DMS153 treated with DMSO at 0.1 percent for 48 hours (cell line): ENCODE measurements around the gene VOPP1.
"Not testable (repeated sequence)": the region's sequence is repeated elsewhere in the genome, so short reads cannot be mapped to it uniquely, and the experiment has no call there.

ENCODE experiments used
- DNase-seq: peaks from one replicate; lab custom pipeline; 2025; ENCODE audit not compliant: unreplicated experiment; lab: John Stamatoyannopoulos, UW

The VOPP1 gene

GRCh38 chr7:55490099-55490498 lies 82.2 kb downstream of the VOPP1 start:
- DNase-seq, result no peak

GRCh38 chr7:55489552-55489951 lies 82.8 kb downstream of the VOPP1 start:
- no peak for DNase-seq

- no peak for DNase-seq
These were observed 83.4 kb downstream of the VOPP1 start for GRCh38 chr7:55488804-55489340.

- DNase-seq, result no peak
These were observed 84.1 kb downstream of the VOPP1 start for GRCh38 chr7:55488216-55488615.

- no peak for DNase-seq
These were observed 85.3 kb downstream of the VOPP1 start for GRCh38 chr7:55486991-55487390.

- DNase-seq, result no peak
These were observed 86.1 kb downstream of the VOPP1 start for GRCh38 chr7:55486192-55486590.

- DNase-seq, result no peak
These were observed 86.7 kb downstream of the VOPP1 start for GRCh38 chr7:55485501-55486191.

GRCh38 chr7:55484834-55485233 lies 87.5 kb downstream of the VOPP1 start:
- DNase-seq, result no peak

- DNase-seq, result no peak
These were observed 88.1 kb downstream of the VOPP1 start for GRCh38 chr7:55484241-55484640.

- no peak for DNase-seq
These were observed 89.3 kb downstream of the VOPP1 start for GRCh38 chr7:55483046-55483445.

GRCh38 chr7:55481155-55481554 lies 91.1 kb downstream of the VOPP1 start:
- no peak for DNase-seq

- DNase-seq, result no peak
These were observed 93.6 kb downstream of the VOPP1 start for GRCh38 chr7:55478700-55479099.

GRCh38 chr7:55477781-55478374 lies 94.4 kb downstream of the VOPP1 start:
- DNase-seq, result no peak

GRCh38 chr7:55476852-55477780 lies 95.2 kb downstream of the VOPP1 start:
- no peak for DNase-seq

GRCh38 chr7:55475855-55476803 lies 96.2 kb downstream of the VOPP1 start:
- no peak for DNase-seq

GRCh38 chr7:55474944-55475854 lies 97.1 kb downstream of the VOPP1 start:
- DNase-seq, result no peak

GRCh38 chr7:55473932-55474331 lies 98.4 kb downstream of the VOPP1 start:
- no peak for DNase-seq

GRCh38 chr7:55472928-55473725 lies 99.2 kb downstream of the VOPP1 start:
- no peak for DNase-seq

GRCh38 chr7:55472406-55472805 lies 99.9 kb downstream of the VOPP1 start:
- not testable (repeated sequence) for DNase-seq
